PC-3 (cell line): ENCODE results near the gene SLC9A8. TPM values are rescaled to one million over a fixed set of nuclear protein-coding genes. Genes with fewer than 3 reads are reported as not detected.

Source experiments
- ATAC-seq: fragments of 200-7000 bp; cut with Tn5 transposase; 2 replicates; pipeline ENCODE4 v1.9.1; 2020; ENCODE audit warnings: mild to moderate bottlenecking, moderate library complexity
- BruUV-seq: library from RNA; stranded (reverse); fragments of 400-500 nt; replicated peaks from 2 replicates; lab custom pipeline; 2021; lab: Mats Ljungman, UMichigan
- CTCF ChIA-PET: fragments of 300-600 bp; sonication (Branson Sonifier 250); formaldehyde crosslinking; loops from one replicate; lab custom pipeline; 2022; ENCODE audit warnings: antibody characterized with exemption; lab: Charles Lee
- POLR2A ChIA-PET: fragments of 300-600 bp; sonication (Branson Sonifier 250); formaldehyde crosslinking; loops from one replicate; lab custom pipeline; 2022; ENCODE audit warnings: antibody characterized with exemption; ENCODE audit not compliant: unreplicated experiment; lab: Charles Lee
- DNase-seq: peaks from one replicate; pipeline ENCODE4 v3.0.0-alpha.2; 2015
- H2AFZ ChIP-seq: fragments of 300-600 bp; sonication (generic); 2 replicates; pipeline ENCODE4 v1.6.0; 2016; ENCODE audit warnings: antibody characterized with exemption, low read length
- H3F3A ChIP-seq: fragments of 300-600 bp; sonication (generic); one replicate; pipeline ENCODE4 v1.6.0; 2017; ENCODE audit warnings: antibody characterized with exemption, low read length, control low read depth, mild to moderate bottlenecking; ENCODE audit not compliant: unreplicated experiment
- H3K27ac ChIP-seq: fragments of 300-600 bp; sonication (generic); 2 replicates; pipeline ENCODE4 v1.5.1; 2016; ENCODE audit warnings: mild to moderate bottlenecking, low read length
- H3K27me3 ChIP-seq: fragments of 300-600 bp; sonication (generic); 2 replicates; pipeline ENCODE4 v1.6.1; 2016; ENCODE audit warnings: low read length, mixed read lengths
- H3K36me3 ChIP-seq: fragments of 300-600 bp; sonication (generic); 2 replicates; pipeline ENCODE4 v1.6.1; 2016; ENCODE audit warnings: low read depth, mixed run types, low read length, mixed read lengths
- H3K4me1 ChIP-seq: fragments of 300-600 bp; sonication (generic); 2 replicates; pipeline ENCODE4 v1.5.1; 2016; ENCODE audit warnings: low read length; ENCODE audit not compliant: insufficient read depth
- H3K4me2 ChIP-seq: fragments of 300-600 bp; sonication (generic); 2 replicates; pipeline ENCODE4 v1.6.0; 2016; ENCODE audit warnings: low read length
- H3K4me3 ChIP-seq: fragments of 300-600 bp; sonication (generic); 2 replicates; pipeline ENCODE4 v1.5.1; 2016; ENCODE audit warnings: mild to moderate bottlenecking, low read length, mixed read lengths
- H3K79me2 ChIP-seq: fragments of 300-600 bp; sonication (generic); 2 replicates; pipeline ENCODE4 v1.6.1; 2017; ENCODE audit warnings: low read length, mixed read lengths
- H3K9ac ChIP-seq: fragments of 300-600 bp; sonication (generic); 2 replicates; pipeline ENCODE4 v1.6.0; 2016; ENCODE audit warnings: mild to moderate bottlenecking, low read length
- H3K9me2 ChIP-seq: fragments of 300-600 bp; sonication (generic); replicated peaks from 2 replicates; pipeline ENCODE4 v1.6.1; 2016; ENCODE audit warnings: mixed run types, low read length, mixed read lengths
- H3K9me3 ChIP-seq: fragments of 300-600 bp; sonication (generic); 2 replicates; pipeline ENCODE4 v1.6.1; 2016; ENCODE audit warnings: low read length, mixed read lengths
- H4K20me1 ChIP-seq: fragments of 300-600 bp; sonication (generic); 2 replicates; pipeline ENCODE4 v1.6.1; 2016; ENCODE audit warnings: low read length, mixed read lengths
- CTCF ChIP-seq: fragments of 300-600 bp; sonication (generic); conservative IDR thresholded peaks from 2 replicates; pipeline ENCODE4 v1.5.1; 2017; ENCODE audit warnings: antibody characterized with exemption, low read depth, mild to moderate bottlenecking, low read length
- EZH2 ChIP-seq: fragments of 300-600 bp; sonication (generic); IDR thresholded peaks from one replicate; pipeline ENCODE4 v1.6.1; 2017; ENCODE audit warnings: antibody characterized with exemption, mild to moderate bottlenecking, low read length; ENCODE audit not compliant: unreplicated experiment
- EZH2phosphoT487 ChIP-seq: fragments of 300-600 bp; sonication (generic); IDR thresholded peaks from 2 replicates; pipeline ENCODE4 v1.6.1; 2018; ENCODE audit warnings: mild to moderate bottlenecking, antibody characterized with exemption, low read length, borderline replicate concordance
- intact Hi-C: fragments of 100-400 bp; cut with micrococcal nuclease; formaldehyde crosslinking; loops from 2 replicates; pipeline ENCODE4 v1.9.0; 2023
- total RNA-seq: library from RNA; depleted of rRNA; stranded (reverse); fragments of >200 nt; gene quantifications from 2 replicates; pipeline ENCODE4 v1.2.3, GENCODE V29; 2014

SLC9A8 gene
- total RNA-seq, 1 experiment from 2014 or later = 13.1 TPM

- BruUV-seq = no TSS peak
- H3K27ac ChIP-seq = no peak overlapping the region
- no peaks in the 10 kb centered on the region for H3K9me3 ChIP-seq
- no peak overlapping the region for H3K4me2 ChIP-seq
- no peaks in the 10 kb centered on the region for H3K36me3 ChIP-seq
- H3K4me1 ChIP-seq = peaks cover 15% of the 10 kb centered on the region; the same call in 1 of the 2 replicates
- CTCF ChIA-PET = no interaction called here
- POLR2A ChIA-PET = no interaction called here
- intact Hi-C loops = no loop called here
- H3K9ac ChIP-seq = no peak overlapping the region
- no peaks in the 10 kb centered on the region for H3F3A ChIP-seq
- no peaks in the 10 kb centered on the region for H3K79me2 ChIP-seq
- H3K27me3 ChIP-seq = no peaks in the 10 kb centered on the region
- H3K9me2 ChIP-seq = no peaks in the 10 kb centered on the region
- no peak for DNase-seq
- TF ChIP-seq EZH2 (no peak), EZH2phosphoT487 (no peak), CTCF (no peak)
- ATAC-seq = no peak
- H3K4me3 ChIP-seq = no peak overlapping the region
- H2AFZ ChIP-seq = no peak overlapping the region
- H4K20me1 ChIP-seq = no peaks in the 10 kb centered on the region
Measured at GRCh38 chr20:49852522-49853080, 40.0 kb downstream of the SLC9A8 start.

GRCh38 chr20:49853640-49854039 lies 41.0 kb downstream of the SLC9A8 start:
- Histone ChIP-seq H4K20me1 (no peaks in the 10 kb centered on the region), H3K4me2 (no peak overlapping the region), H3K27me3 (no peaks in the 10 kb centered on the region), H3K27ac (no peak overlapping the region), H3F3A (no peaks in the 10 kb centered on the region), H3K9ac (no peak overlapping the region), H3K36me3 (no peaks in the 10 kb centered on the region), H3K4me1 (peaks cover 15% of the 10 kb centered on the region; the same call in 1 of the 2 replicates), H2AFZ (no peak overlapping the region), H3K79me2 (no peaks in the 10 kb centered on the region), H3K9me2 (no peaks in the 10 kb centered on the region), H3K4me3 (no peak overlapping the region), H3K9me3 (no peaks in the 10 kb centered on the region)
- ChIA-PET POLR2A (no interaction called here), CTCF (no interaction called here)
- TF ChIP-seq EZH2 = no peak
- no peak for TF ChIP-seq CTCF
- TF ChIP-seq EZH2phosphoT487 = no peak
- peak; percentile 61 for DNase-seq
- no TSS peak for BruUV-seq
- ATAC-seq = peak; percentile 81
- intact Hi-C loops = no loop called here

GRCh38 chr20:49854190-49854875 lies 41.7 kb downstream of the SLC9A8 start:
- TF ChIP-seq EZH2 = no peak
- no peak for TF ChIP-seq CTCF
- no peak for TF ChIP-seq EZH2phosphoT487
- Histone ChIP-seq H3K9me2 (no peaks in the 10 kb centered on the region), H3K4me3 (no peak overlapping the region), H2AFZ (no peak overlapping the region), H3K27me3 (no peaks in the 10 kb centered on the region), H3K4me2 (no peak overlapping the region), H3K27ac (no peak overlapping the region), H3F3A (no peaks in the 10 kb centered on the region), H3K79me2 (no peaks in the 10 kb centered on the region), H4K20me1 (no peaks in the 10 kb centered on the region), H3K4me1 (peaks cover 18% of the 10 kb centered on the region), H3K9me3 (no peaks in the 10 kb centered on the region), H3K9ac (no peak overlapping the region), H3K36me3 (no peaks in the 10 kb centered on the region)
- no peak for ATAC-seq
- CTCF ChIA-PET = no interaction called here
- no TSS peak for BruUV-seq
- intact Hi-C loops = no loop called here
- DNase-seq = no peak
- POLR2A ChIA-PET = no interaction called here
